Endothelial cell (in vitro differentiated cells): ENCODE measurements around the gene PPP6R2. TPM values are rescaled to one million over a fixed set of nuclear protein-coding genes. Genes with fewer than 3 reads are reported as not detected.

Experiments used
- DNase-seq: peaks from one replicate; pipeline ENCODE4 v3.0.0; 2021; ENCODE audit warnings: low spot score
- H3K27ac Mint-ChIP-seq: one replicate; pipeline ENCODE4 v1.8.0; 2021; ENCODE audit warnings: mixed read lengths, inconsistent platforms; ENCODE audit not compliant: unreplicated experiment
- H3K27me3 Mint-ChIP-seq: one replicate; pipeline ENCODE4 v1.8.0; 2021; ENCODE audit warnings: mild to moderate bottlenecking, moderate library complexity, mixed read lengths, inconsistent platforms; ENCODE audit not compliant: unreplicated experiment
- H3K36me3 Mint-ChIP-seq: one replicate; pipeline ENCODE4 v1.8.0; 2021; ENCODE audit warnings: mild to moderate bottlenecking, low read depth, mixed read lengths, inconsistent platforms; ENCODE audit not compliant: unreplicated experiment
- H3K4me1 Mint-ChIP-seq: one replicate; pipeline ENCODE4 v1.8.0; 2021; ENCODE audit warnings: mild to moderate bottlenecking, mixed read lengths, inconsistent platforms; ENCODE audit not compliant: unreplicated experiment
- H3K4me3 Mint-ChIP-seq: one replicate; pipeline ENCODE4 v1.8.0; 2021; ENCODE audit warnings: mild to moderate bottlenecking, mixed read lengths, inconsistent platforms; ENCODE audit not compliant: unreplicated experiment
- H3K9me3 Mint-ChIP-seq: one replicate; pipeline ENCODE4 v1.8.0; 2021; ENCODE audit warnings: mixed read lengths, inconsistent platforms; ENCODE audit not compliant: unreplicated experiment
- total RNA-seq: library from RNA; stranded (reverse); fragmentation: NEBNext Ultra II Directional; extraction: Animal tissue kit (Norgen Biotek cat#: 25700); gene quantifications from one replicate; pipeline ENCODE4 v1.2.1, GENCODE V29; 2021; ENCODE audit not compliant: unreplicated experiment
- TF ChIP-seq, protein P1 (sequence below): fragments of 200-600 bp; sonication (generic); IDR thresholded peaks from one replicate; pipeline ENCODE4 v1.5.0; 2021; ENCODE audit warnings: antibody characterized with exemption; ENCODE audit not compliant: unreplicated experiment

The PPP6R2 gene
- total RNA-seq, 1 donor from 2014 or later: 50.9 TPM

DNA sequence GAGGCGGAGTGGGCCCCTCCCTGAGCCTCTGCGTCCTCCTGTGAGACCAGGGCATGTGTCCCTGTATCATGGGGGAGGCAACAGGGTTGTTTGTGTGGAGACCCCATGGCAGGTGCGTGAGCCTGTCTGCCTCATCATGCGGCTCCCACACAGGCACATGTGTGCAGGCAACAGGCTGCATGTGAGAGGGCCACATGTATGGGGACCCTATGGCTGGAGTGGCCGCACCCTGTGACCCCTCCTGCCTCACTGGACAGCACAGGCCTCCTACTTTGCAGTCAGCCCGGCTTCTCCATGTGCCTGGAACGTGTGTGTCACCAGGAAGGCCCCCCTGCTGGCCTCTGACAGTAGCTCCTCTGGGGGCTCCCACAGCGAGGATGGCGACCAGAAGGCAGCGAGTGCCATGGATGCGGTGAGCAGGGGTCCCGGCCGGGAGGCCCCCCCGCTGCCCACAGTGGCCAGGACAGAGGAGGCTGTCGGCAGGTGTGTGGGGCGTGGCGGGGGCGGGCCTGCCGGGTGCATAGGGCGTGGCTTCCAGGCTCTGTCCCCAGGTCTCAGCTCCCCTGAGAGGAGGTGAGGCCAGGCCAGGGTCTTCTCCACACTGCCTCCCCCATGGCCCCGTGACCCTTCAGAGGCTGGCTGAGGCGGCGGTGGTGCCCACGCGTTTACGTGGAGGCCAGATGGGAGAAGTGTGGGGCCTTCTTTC lies 97.6 kb downstream of the PPP6R2 start:
- TF ChIP-seq, protein P1, sequence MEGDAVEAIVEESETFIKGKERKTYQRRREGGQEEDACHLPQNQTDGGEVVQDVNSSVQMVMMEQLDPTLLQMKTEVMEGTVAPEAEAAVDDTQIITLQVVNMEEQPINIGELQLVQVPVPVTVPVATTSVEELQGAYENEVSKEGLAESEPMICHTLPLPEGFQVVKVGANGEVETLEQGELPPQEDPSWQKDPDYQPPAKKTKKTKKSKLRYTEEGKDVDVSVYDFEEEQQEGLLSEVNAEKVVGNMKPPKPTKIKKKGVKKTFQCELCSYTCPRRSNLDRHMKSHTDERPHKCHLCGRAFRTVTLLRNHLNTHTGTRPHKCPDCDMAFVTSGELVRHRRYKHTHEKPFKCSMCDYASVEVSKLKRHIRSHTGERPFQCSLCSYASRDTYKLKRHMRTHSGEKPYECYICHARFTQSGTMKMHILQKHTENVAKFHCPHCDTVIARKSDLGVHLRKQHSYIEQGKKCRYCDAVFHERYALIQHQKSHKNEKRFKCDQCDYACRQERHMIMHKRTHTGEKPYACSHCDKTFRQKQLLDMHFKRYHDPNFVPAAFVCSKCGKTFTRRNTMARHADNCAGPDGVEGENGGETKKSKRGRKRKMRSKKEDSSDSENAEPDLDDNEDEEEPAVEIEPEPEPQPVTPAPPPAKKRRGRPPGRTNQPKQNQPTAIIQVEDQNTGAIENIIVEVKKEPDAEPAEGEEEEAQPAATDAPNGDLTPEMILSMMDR: no peak
- peaks cover 6% of the 10 kb centered on the region for H3K36me3 Mint-ChIP-seq
- H3K27ac Mint-ChIP-seq: no peak overlapping the region
- peaks cover 11% of the 10 kb centered on the region for H3K27me3 Mint-ChIP-seq
- H3K4me1 Mint-ChIP-seq: no peaks in the 10 kb centered on the region
- H3K9me3 Mint-ChIP-seq: no peaks in the 10 kb centered on the region
- no peak overlapping the region for H3K4me3 Mint-ChIP-seq
- no peak for DNase-seq

DNA sequence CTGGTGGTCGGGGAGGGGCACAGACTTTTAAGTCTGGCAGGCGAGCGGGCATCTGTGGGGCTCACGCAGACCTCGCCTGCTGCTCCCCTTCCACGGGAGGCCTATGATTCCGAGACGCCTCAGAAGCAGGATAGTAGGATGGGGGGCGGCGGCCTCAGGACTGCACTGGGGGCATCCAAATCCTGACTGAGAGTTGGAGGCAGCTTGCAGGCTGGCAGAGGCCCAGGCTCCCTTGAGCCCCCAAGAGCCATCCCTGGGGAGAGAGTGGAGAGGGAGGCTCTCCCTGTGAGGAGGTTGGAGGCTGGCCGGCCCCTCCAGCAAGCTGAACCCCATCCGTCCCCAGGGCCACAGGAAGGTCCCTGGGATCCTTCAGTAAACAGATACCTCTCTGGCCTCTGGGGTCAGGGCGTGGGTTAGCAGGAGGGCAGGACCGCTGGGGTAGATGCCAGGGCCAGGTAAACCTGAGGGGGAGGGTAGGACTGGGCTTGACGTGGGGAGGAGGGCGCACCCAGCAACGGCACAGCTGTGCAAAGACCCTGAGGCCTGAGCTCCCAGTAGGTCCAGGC lies 98.4 kb downstream of the PPP6R2 start:
- Mint-ChIP-seq H3K27me3 (peaks cover 11% of the 10 kb centered on the region), H3K9me3 (no peaks in the 10 kb centered on the region), H3K27ac (no peak overlapping the region), H3K4me3 (no peak overlapping the region), H3K36me3 (peaks cover 6% of the 10 kb centered on the region), H3K4me1 (no peaks in the 10 kb centered on the region)
- TF ChIP-seq, protein P1: no peak
- no peak for DNase-seq

DNA sequence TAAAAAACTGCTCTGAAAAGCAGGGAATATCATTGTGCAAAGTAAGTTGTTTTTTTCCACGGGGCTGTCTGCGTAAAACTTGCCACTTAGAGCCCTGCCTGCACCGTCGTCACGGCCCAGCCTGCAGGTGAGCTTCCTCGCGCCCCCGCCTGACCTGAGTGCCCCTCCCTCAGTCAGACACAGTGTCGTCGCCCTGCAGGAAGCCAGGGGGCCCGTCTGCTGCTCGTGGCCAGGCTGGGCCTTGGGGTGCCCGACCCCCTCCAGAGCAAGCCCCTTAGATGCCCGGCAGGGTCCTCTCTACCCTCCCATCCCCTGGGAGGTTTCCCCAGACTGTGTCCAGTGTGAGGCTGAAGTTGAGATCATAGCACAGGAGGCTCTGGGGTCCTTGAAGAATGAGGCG lies 100.1 kb downstream of the PPP6R2 start:
- DNase-seq: no peak
- Mint-ChIP-seq H3K27ac (peak overlapping the region; percentile 70), H3K4me1 (peaks cover 2% of the 10 kb centered on the region), H3K9me3 (no peaks in the 10 kb centered on the region), H3K27me3 (peaks cover 11% of the 10 kb centered on the region), H3K4me3 (peak overlapping the region; percentile 56), H3K36me3 (peaks cover 5% of the 10 kb centered on the region)
- TF ChIP-seq, protein P1: no peak

DNA sequence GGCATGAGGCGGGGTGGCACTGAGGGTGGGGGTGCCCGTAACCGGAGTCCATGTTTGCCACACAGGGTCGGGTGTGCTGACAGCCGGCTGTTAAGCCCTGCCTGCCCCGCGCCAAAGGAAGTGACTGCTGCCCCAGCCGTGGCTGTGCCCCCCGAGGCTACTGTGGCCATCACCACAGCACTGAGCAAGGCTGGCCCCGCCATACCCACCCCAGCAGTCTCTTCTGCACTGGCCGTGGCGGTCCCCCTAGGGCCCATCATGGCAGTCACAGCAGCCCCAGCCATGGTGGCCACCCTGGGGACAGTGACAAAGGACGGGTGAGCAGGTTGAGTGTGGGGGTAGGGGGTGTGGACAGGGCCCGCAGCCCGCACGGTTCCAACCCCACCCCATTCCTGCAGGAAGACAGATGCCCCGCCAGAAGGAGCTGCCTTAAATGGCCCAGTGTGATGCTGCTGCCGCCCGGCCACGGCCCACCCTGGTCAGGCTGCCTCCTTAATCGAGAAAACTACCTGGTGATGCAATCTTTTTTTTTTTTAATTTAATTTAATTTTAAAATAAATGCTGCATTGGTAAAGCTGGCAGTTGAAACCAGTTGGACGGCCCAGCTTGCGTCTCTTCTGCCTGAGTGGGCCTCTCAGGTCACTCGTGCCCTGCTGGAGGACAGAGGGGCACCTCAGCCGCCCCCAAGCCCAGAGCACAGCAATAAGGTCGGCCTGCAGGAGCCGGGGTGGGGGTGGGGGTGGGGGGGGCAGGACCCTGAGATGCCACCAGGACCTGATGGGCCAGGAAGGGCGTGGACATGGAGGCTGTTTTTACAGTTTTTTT lies 100.9 kb downstream of the PPP6R2 start:
- H3K4me3 Mint-ChIP-seq: no peak overlapping the region
- H3K27ac Mint-ChIP-seq: peak overlapping the region; percentile 70
- peaks cover 11% of the 10 kb centered on the region for H3K36me3 Mint-ChIP-seq

More for the DNA sequence above, 100.9 kb downstream of the PPP6R2 start:
- no peak for DNase-seq
- TF ChIP-seq, protein P1: no peak
- Mint-ChIP-seq H3K4me1 (peaks cover 8% of the 10 kb centered on the region), H3K9me3 (no peaks in the 10 kb centered on the region), H3K27me3 (peaks cover 17% of the 10 kb centered on the region)
